ENCODE measurements around the gene FBXL19.

Gene FBXL19

DNA sequence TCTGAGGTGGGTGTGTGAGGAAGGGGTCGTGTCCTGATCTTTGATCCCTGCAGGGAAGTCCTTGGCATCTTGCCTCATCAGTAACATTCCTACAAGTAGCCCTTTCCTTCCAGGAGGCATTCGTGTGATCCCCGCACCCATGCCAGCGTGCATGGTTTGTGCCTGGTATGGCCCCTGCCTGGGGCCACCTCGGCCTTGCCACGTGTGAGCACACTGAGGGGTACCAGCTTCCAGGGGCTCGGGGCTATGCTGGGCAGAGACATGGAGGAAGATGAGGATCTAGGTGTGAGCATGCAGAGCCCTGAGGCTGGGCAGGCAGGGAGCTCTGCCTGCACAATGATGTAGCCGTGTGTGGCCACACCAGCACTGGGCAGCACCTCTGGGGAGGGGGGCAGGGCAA is 67.7 kb downstream of the FBXL19 start:
- no peak for DNase-seq

DNA sequence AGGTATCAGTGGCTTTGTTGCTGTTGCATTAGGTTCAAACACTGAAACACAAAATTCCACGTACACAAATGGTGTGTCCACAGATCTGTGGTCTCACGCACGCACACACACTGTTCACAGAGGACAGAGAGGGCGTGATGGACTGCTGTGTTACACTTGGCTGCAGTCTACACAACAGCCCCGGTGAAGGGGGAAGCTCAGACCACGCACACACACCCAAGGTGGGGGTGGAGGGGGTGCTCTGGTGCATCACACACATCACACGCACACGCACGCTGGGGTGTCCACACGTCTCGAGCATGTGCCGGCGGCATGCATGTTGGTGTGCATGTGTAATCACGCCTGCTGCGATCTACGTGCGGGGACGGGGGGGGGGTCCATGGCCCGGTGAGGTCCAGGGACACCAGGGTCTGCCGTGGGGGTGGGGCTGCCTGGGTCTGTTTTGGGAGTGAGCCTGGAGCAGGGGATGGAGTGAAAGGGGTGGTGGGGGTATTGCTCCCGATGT is 69.0 kb downstream of the FBXL19 start:
- DNase-seq = no peak

DNA sequence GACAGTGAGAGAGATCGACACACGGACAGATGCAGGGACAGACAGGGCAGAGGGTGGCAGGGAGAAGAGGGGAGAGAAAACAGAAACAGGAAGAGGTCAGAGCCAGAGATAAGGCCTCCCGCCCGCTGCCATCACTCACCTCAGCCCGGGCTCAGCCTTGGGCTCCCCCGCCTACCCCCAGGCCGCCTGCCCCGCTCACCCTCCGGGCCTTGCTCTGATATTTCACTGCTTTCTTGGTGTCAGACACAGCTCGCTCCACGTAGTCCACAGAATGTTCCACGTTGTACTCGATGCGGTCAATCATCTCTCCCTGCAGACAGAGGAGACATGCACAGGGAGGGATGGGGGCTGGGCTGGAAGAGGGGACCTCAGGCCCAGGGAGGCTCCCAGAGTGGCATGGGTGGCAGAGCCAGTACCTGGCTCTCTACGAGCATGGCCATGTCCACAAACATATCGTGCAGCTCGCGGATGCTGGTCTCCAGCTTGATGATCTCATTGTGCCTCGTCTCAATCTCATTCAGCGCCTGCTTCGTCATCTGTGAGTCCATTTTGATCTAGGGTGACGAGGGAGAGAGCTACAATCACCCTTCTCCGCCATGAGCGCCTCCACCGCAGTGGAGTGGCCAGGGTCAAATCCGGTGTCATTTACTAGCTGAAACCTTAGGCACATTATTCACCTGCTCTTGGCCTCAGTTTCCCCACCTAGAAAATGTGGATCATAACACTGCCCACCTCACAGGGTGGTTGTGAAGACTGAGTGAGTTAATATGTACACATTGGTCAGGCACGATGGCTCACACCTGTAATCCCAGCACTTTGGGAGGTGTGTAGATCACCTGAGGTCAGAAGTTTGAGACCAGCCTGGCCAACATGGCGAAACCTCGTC is 69.8 kb downstream of the FBXL19 start:
- DNase-seq = no peak

DNA sequence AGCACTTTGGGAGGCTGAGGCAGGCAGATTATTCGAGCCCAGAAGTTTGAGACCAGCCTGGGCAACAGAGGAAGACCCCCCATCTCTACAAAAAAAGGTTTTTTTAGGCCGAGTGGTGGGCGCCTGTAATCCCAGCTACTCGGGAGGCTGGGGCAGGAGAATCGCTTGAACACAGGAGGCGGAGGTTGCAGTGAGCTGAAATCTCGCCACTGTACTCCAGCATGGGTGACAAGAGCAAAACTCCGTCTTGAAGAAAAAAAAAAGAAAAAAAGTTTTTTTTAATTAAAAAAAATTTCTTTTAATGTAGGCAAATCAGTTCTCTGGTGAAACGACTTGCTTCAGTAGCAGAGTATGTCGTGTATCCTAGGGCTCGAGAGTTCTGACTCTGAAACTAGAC is 72.6 kb downstream of the FBXL19 start:
- DNase-seq = no peak

GRCh38 chr16:30996324-30996984 is 73.1 kb downstream of the FBXL19 start:
- DNase-seq = no peak

- DNase-seq = peak; percentile 86
Observed at GRCh38 chr16:30996985-30997724, 73.8 kb downstream of the FBXL19 start.

DNA sequence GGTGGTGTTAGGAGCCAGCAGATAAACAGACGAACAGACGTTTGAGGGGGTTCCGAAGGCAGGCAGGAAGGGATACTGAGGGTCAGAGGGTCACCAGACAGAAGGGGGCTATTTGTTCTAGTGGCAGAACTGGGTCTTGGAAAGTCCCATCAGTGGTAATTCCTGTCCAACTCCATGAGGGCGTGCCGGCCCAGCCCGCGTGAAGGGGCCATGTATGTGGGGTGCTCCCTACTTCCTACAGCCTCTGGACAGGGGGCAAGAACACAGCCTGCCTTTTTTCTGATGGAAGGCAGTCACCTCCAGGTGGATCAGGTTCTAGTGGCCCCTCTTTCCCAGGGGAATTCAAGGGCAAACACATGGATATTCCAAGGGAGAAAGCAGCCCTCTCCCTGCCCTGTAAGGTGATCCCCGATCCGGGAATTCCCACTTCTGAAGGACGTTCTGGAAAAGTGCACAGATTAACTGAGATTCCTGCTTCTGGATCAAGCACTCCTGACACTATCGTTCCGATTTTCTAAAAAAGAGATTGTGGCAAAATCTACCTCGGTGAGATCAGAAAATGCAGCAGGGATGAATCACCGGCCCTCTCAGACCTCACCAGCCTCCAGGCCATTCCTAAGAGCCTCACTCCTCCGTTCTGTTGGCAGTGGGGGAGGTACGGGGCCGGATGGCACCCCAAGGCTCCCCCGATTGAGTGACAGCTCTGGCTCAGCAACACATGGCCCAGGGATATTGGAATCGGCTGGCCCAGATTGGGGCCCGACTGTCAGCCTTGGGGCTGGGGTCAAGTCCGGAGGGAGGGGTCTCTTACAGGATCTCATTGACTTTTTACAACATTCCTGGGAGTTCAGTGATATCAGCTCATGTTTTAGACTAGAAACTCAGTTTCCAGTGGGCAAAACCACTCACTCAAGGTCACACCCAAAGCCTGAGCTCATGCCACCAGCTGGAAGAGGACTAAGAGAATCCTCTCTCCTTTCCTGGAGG is 74.6 kb downstream of the FBXL19 start:
- DNase-seq = no peak
